ENCODE measurements around the gene CMBL.

The CMBL gene

DNA sequence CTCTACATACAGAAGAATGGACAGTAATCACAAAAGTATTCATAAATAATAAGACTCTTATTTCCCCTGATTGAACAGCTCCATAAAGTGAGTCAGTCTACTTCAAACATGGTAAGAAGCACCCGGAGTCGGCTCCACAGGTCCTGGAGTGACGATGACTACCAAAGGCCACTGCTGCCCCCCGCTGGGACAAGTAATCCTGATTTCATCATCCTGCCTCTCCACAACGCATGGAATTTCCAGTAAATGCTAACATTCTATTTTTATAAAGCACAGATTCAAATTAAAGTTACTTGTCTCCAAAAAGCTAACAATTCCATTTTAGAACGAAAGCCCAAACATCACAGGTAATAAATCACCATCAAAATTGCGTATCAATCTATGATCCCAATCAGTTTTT lies 74.2 kb downstream of the CMBL start:
- Histone ChIP-seq H3K4me2 (ENCODE audit: low read depth, low read length, poor library complexity, severe bottlenecking) (no peak overlapping the region), H2AFZ (ENCODE audit: low read length) (no peak overlapping the region)

DNA sequence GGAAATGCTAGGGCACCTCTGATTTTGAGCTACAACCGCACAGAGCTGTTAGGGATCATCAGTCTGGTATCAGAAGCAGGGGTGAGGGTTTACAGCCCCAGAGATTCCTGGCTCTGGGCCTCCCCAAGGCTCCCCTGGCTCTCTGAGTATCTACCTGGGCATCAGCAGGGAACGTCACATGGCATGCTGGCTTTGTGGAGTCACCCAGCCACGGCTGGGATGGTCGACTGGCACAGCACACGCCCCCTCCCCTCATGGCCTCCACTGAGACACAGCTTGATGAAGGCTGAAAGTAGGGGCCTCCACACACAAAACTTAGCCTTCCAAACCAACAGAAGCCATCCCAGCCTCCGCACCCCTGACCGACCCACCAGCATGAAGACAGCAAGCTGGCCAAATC lies 74.7 kb downstream of the CMBL start:
- H3K79me2 ChIP-seq (ENCODE audit: insufficient read depth, low read length): no peaks in the 10 kb centered on the region
- no peaks in the 10 kb centered on the region for H3K27me3 ChIP-seq (ENCODE audit: insufficient read depth, low read length, poor library complexity, severe bottlenecking)
- no peaks in the 10 kb centered on the region for H3K9me2 ChIP-seq (replicated peaks; ENCODE audit: low read depth, low read length)
- no peaks in the 10 kb centered on the region for H4K20me1 ChIP-seq (ENCODE audit: insufficient read depth, low read length, poor library complexity, severe bottlenecking)
- no peaks in the 10 kb centered on the region; the same call in 1 of the 2 replicates for H3K36me3 ChIP-seq (ENCODE audit: insufficient read depth, low read length)
- no peaks in the 10 kb centered on the region for H3K4me1 ChIP-seq (ENCODE audit: insufficient read depth, low read length, poor library complexity, severe bottlenecking)
- H3K9me3 ChIP-seq (ENCODE audit: insufficient read depth, low read depth, low read length): no peaks in the 10 kb centered on the region
- no peak overlapping the region for H3K4me3 ChIP-seq (ENCODE audit: low read length, poor library complexity, severe bottlenecking)
- H2AFZ ChIP-seq (ENCODE audit: low read length): no peak overlapping the region
- no peak overlapping the region for H3K9ac ChIP-seq (ENCODE audit: low read depth, low read length, poor library complexity, severe bottlenecking)
- no peak overlapping the region for H3K4me2 ChIP-seq (ENCODE audit: low read depth, low read length, poor library complexity, severe bottlenecking)
- no peak for TF ChIP-seq EZH2phosphoT487 (IDR thresholded peaks at IDR 0.05; ENCODE audit: borderline replicate concordance)
- no peak for TF ChIP-seq CTCF (conservative IDR thresholded peaks at IDR 0.05; ENCODE audit: low read length)
- no peaks in the 10 kb centered on the region for H3F3A ChIP-seq (ENCODE audit: low read depth)

More for the DNA sequence above, 74.2 kb downstream of the CMBL start:
- TF ChIP-seq EZH2phosphoT487 (IDR thresholded peaks at IDR 0.05; ENCODE audit: borderline replicate concordance) (no peak), CTCF (conservative IDR thresholded peaks at IDR 0.05; ENCODE audit: low read length) (no peak; the same call in 1 of the 2 replicates)
- no peaks in the 10 kb centered on the region for H3F3A ChIP-seq (ENCODE audit: low read depth)
- H3K79me2 ChIP-seq (ENCODE audit: insufficient read depth, low read length): no peaks in the 10 kb centered on the region
- H3K36me3 ChIP-seq (ENCODE audit: insufficient read depth, low read length): no peaks in the 10 kb centered on the region; the same call in 1 of the 2 replicates
- no peaks in the 10 kb centered on the region for H3K9me2 ChIP-seq (replicated peaks; ENCODE audit: low read depth, low read length)
- H3K9ac ChIP-seq (ENCODE audit: low read depth, low read length, poor library complexity, severe bottlenecking): no peak overlapping the region
- no peaks in the 10 kb centered on the region for H3K4me1 ChIP-seq (ENCODE audit: insufficient read depth, low read length, poor library complexity, severe bottlenecking)
- H3K27me3 ChIP-seq (ENCODE audit: insufficient read depth, low read length, poor library complexity, severe bottlenecking): no peaks in the 10 kb centered on the region
- no peaks in the 10 kb centered on the region for H3K9me3 ChIP-seq (ENCODE audit: insufficient read depth, low read depth, low read length)
- H4K20me1 ChIP-seq (ENCODE audit: insufficient read depth, low read length, poor library complexity, severe bottlenecking): no peaks in the 10 kb centered on the region
- H3K4me3 ChIP-seq (ENCODE audit: low read length, poor library complexity, severe bottlenecking): no peak overlapping the region

DNA sequence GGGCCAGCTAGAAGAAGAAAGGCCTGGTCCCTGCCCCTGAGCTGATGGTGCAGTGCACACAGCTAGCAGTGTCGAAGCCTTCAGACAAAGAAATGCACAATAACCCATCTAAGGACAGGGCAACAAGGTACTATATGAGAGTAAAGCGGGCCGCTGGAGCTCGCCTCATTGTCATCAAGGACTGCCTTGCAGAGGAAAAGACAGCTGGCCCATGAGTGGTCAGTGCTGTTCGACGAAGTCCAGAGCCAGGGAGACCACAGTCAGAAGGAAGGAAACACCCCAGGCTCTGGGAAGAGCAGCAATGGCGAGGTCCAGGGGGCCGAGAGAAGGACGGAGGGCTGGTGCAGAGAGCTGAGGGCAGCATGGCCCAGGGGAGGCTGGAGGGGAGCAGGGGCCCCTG lies 75.3 kb downstream of the CMBL start:
- no peak overlapping the region for H3K4me3 ChIP-seq (ENCODE audit: low read length, poor library complexity, severe bottlenecking)
- no peaks in the 10 kb centered on the region for H4K20me1 ChIP-seq (ENCODE audit: insufficient read depth, low read length, poor library complexity, severe bottlenecking)
- no peaks in the 10 kb centered on the region for H3K9me3 ChIP-seq (ENCODE audit: insufficient read depth, low read depth, low read length)
- no peaks in the 10 kb centered on the region; the same call in 1 of the 2 replicates for H3K36me3 ChIP-seq (ENCODE audit: insufficient read depth, low read length)
- no peaks in the 10 kb centered on the region for H3K27me3 ChIP-seq (ENCODE audit: insufficient read depth, low read length, poor library complexity, severe bottlenecking)
- no peaks in the 10 kb centered on the region for H3K79me2 ChIP-seq (ENCODE audit: insufficient read depth, low read length)
- TF ChIP-seq EZH2phosphoT487 (IDR thresholded peaks at IDR 0.05; ENCODE audit: borderline replicate concordance) (no peak), CTCF (conservative IDR thresholded peaks at IDR 0.05; ENCODE audit: low read length) (no peak)
- H2AFZ ChIP-seq (ENCODE audit: low read length): no peak overlapping the region
- no peaks in the 10 kb centered on the region for H3K9me2 ChIP-seq (replicated peaks; ENCODE audit: low read depth, low read length)
- H3F3A ChIP-seq (ENCODE audit: low read depth): no peaks in the 10 kb centered on the region
- no peak overlapping the region for H3K9ac ChIP-seq (ENCODE audit: low read depth, low read length, poor library complexity, severe bottlenecking)
- no peak overlapping the region for H3K4me2 ChIP-seq (ENCODE audit: low read depth, low read length, poor library complexity, severe bottlenecking)
- no peaks in the 10 kb centered on the region for H3K4me1 ChIP-seq (ENCODE audit: insufficient read depth, low read length, poor library complexity, severe bottlenecking)
